ENCODE results near the gene GLI2. TPM values are rescaled to one million over a fixed set of nuclear protein-coding genes. Genes with fewer than 3 reads are reported as not detected.

GLI2 gene
- total RNA-seq, 2 donors from 2014 or later: 13.0 to 21.1 TPM

GRCh38 chr2:120764492-120764891 lies 28.8 kb downstream of the GLI2 start:
- intact Hi-C loops (cut with DNase I): no loop called here
- DNase-seq (ENCODE audit: low spot score): peak; percentile 14

GRCh38 chr2:120764991-120765677 lies 29.5 kb downstream of the GLI2 start:
- DNase-seq (ENCODE audit: low spot score): peak; percentile 82
- intact Hi-C loops (cut with DNase I): no loop called here

DNA sequence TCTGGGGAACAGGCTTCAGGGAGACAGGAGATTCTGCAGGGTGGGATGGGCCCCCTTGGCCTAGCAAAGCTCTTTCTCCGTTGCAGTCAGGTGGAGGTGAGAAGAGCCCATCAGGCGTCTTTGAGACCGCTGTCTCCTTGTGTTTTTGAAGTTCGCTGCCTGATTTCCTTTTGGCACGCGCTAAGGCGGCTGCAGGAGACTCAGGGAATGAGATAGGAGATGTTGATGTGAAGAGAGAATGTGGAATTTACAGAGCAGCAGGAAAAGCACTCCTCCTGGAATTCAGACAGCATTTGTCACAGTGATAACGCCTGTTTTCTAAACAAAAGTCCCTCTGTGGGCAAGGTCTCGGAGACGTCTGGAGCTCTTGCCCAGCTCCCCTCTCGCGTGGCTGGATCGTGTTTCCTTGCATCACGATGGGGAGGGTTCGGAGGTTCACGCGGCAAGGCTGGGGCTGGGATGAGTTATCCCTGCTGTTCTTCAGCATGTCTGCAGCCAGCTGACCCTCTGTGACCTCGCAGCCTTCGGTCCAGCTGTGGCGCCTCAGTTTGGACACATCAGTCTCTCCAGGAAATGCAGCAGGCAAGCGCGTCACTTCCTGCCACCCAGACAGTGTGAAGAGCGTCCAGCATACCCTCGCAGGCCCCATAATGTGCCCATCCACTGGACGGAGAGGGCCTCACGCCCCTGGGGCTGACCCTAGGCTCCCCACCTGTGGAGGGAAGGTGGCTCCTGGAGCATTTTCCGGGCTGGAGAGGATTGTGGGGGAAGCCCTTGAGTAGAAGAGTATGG lies 30.2 kb downstream of the GLI2 start:
- DNase-seq (ENCODE audit: low spot score): peak; percentile 97
- intact Hi-C loops (cut with DNase I): no loop called here

DNA sequence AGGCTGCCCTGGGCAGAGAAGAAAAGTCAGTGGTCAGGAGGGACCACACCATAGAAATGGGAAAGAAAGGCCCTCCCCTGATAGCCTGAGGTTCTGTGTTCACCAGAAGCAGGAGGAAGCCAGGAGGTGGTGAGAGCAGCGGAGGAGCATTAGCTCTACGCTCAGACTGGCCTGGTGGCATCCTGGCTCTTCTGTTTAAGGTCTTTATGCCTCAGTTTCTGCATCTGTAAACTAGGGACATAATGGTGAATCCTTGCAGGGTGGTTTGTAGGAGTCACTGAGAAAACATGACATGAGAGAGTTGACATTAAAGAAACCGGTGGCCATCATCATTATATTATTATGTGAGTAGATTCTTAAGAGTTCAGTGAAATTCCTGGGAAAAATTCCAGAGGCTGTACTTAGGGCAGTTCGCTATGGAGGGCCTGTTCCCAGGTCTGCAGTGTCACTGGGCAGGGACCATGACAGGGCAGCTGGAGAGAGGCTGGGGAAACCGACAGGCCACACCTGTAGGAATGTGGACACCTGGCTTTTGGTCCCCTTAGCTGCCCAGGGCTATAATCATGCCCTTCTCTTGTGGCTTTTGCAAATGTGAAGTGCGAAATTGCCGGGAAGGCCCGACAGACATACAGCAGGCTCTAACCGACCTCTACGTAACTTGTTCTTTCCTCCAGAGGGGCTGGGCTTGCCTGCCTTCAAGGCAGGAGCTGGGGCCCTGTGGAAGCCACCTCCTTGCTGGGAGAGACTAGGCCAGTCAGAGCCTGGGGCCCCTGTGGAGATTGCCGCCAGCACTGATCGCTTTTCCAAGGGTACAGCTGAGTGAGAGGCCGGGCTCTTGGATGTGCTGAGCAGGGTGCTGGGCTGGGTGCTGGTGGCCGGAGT lies 31.0 kb downstream of the GLI2 start:
- intact Hi-C loops (cut with DNase I): no loop called here
- DNase-seq (ENCODE audit: low spot score): peak; percentile 81

DNA sequence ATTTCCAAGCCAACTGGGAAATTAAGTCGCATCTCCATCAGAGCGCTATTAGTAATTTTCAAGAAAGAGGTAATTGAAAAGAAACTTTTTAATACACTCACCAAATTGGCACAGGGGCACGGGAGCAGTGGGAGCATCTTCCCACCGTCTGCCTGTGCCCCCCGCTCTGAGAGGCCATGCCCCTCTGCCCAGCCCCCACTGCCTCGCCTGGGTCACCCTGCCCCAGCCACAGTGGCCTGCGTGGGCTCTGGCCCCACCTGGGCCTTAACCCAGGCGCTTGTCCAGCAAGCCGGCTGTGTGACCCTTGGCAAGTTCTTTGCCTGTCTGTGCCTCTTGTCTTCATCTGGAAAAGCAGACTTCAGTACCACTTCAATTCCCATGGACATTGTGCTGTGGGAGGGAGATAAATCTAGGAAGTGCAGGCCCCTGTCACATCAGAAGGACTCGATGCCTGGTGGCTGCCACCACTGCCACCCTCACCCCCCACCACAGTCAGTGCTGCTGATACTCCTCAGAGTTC lies 31.9 kb downstream of the GLI2 start:
- DNase-seq (ENCODE audit: low spot score): peak; percentile 51
- intact Hi-C loops (cut with DNase I): no loop called here

- intact Hi-C loops (cut with DNase I): no loop called here
- peak; percentile 65 for DNase-seq (ENCODE audit: low spot score)
Observed at GRCh38 chr2:120768112-120769048, 32.7 kb downstream of the GLI2 start.

- intact Hi-C loops (cut with DNase I): no loop called here
Observed at GRCh38 chr2:120769076-120769786, 33.6 kb downstream of the GLI2 start.

GRCh38 chr2:120769787-120770120 lies 34.1 kb downstream of the GLI2 start:
- intact Hi-C loops (cut with DNase I): loop anchor here in 1 of 2 donors (10.0 kb wide), 1 partner anchor 615 kb away; no protein-coding TSS in a partner anchor

More at GRCh38 chr2:120769076-120769786, 33.6 kb downstream of the GLI2 start:
- DNase-seq (ENCODE audit: low spot score): peak; percentile 68

DNA sequence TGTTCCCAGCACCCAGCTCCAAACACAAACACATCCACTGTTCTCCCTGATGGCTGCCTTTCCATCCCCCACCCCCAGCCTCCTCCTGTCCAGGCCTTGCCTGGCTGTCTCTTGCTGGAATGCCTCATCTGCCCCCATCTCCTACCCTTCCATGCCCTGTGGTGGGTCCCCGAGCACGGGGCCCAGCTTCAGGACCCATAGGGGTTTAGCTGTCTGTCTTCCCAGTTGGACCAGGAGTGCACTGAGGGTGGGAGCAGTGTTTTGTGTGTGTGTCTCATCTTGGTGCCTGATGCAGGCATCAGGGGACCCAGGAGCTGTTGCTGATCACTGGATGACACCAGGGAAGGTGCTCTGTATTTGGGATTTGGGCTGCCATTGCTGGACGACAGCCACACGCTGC lies 34.5 kb downstream of the GLI2 start:
- peak; percentile 67 for DNase-seq (ENCODE audit: low spot score)
- intact Hi-C loops (cut with DNase I): loop anchor here in 1 of 2 donors (10.0 kb wide), 1 partner anchor 615 kb away; no protein-coding TSS in a partner anchor

More at GRCh38 chr2:120769787-120770120, 34.1 kb downstream of the GLI2 start:
- DNase-seq (ENCODE audit: low spot score): peak; percentile 45

DNA sequence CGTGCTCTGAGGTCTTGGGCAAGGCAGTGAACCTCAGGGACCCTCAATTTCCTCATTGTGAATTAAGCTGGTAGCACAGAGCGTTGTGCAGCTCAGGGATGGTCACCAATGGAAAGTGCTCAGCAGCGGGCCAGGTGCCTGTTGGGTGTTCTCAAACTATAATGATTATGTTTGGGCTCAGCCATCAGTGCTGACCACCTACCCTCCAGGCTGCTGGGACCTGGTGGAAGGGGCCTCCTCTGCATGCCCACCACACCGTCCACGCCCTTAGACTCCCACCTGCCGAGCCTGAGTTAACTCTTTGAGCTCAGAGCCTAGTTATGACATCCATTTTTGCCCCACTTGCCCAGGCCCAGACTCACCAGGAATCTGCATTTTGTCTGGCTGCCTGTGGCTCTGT lies 35.0 kb downstream of the GLI2 start:
- intact Hi-C loops (cut with DNase I): loop anchor here in 1 of 2 donors (10.0 kb wide), 1 partner anchor 614 kb away; no protein-coding TSS in a partner anchor
- DNase-seq (ENCODE audit: low spot score): peak; percentile 52

DNA sequence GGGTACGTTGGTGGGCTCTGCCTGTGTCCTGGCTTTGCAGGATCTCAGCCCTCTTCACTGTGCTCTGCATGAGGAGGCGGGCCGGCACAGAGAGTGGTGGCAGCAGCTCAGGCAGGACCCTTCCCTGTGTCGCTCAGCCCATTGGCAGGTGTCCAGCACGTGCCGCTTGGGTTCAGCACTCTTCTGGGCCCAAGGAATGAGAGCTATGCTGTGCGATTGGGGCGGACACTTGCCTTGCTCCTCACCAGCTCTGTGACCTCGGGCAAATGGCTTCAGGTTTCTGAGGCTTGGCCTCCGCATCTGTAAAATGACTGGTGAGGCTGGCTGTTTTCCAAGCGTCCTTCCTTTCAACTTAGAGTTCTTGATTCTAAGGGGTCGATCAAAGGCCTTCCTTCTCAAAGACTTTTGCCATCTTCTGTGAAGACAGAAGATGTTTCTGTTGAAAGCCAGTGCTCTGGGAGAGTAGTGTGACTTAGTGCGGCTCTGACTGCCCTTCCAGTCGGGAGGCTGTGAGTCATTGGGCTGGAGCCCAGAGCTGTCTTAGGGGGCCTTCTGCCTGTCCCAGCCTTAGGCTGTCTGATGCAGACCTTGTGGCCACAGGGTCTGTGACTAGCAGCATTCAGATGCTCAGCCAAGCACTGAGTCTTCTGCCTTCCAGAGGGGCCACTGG lies 35.6 kb downstream of the GLI2 start:
- peak; percentile 95 for DNase-seq (ENCODE audit: low spot score)

DNA sequence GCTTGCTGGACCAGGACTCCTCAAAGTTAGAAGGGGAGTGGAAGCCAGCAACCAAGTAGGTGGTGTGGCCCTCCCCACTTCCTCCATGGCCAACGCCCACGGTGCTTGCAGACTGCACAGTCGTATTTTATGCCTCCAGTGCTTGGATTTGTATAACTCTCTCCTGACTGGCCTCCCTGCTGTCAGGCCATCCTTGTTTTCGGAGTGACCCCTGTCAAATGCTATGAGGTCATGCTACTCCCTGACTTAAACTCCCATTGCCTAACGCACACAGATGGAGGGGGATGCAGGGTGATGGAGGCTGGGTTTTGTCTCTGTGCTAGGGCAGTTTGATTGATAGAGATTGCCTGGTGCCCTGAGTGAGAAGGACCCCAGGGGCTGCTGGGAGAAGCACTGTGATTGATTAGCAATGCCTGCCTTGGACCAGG lies 36.1 kb downstream of the GLI2 start:
- intact Hi-C loops (cut with DNase I): loop anchor here in 1 of 2 donors (10.0 kb wide), 1 partner anchor 613 kb away; no protein-coding TSS in a partner anchor
- no peak for DNase-seq (ENCODE audit: low spot score)

More for the DNA sequence above, 35.6 kb downstream of the GLI2 start:
- intact Hi-C loops (cut with DNase I): loop anchor here in 1 of 2 donors (10.0 kb wide), 1 partner anchor 614 kb away; no protein-coding TSS in a partner anchor

GRCh38 chr2:120772261-120772660 lies 36.6 kb downstream of the GLI2 start:
- intact Hi-C loops (cut with DNase I): loop anchor here in 1 of 2 donors (10.0 kb wide), 1 partner anchor 613 kb away; no protein-coding TSS in a partner anchor
- DNase-seq (ENCODE audit: low spot score): peak; percentile 64

DNA sequence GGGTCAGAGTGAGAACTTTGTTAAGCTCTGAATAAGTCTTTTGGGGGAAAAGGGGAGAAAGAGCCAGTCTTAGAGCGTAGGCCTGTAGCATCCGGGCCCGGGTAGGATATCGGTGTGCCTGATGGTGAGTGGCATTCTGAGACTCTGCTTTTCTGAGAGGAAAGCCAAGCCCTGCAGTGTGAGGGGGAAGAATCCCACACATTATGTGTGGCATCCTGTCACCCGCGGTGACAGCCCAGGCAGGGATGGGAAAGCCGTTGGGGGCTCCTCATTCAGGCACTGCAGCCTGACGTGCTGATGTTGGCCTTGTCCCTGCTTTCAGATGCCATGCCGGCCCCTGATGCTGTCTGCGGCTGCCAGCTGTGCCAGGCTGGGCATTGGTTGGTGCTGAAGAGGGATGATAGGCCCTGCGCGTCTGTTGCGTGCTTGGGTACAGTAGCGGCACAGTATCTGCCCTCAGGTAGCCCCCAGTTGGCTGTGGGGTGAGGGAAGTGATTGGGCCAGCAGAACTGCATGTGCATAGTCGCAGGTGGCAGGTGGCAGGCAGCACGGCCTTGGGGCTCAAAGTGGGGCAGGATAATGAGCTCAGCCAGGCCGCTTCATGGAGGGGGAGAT lies 37.6 kb downstream of the GLI2 start:
- intact Hi-C loops (cut with DNase I): loop anchor here in 1 of 2 donors (10.0 kb wide), 1 partner anchor 612 kb away; no protein-coding TSS in a partner anchor
- peak; percentile 70 for DNase-seq (ENCODE audit: low spot score)

DNA sequence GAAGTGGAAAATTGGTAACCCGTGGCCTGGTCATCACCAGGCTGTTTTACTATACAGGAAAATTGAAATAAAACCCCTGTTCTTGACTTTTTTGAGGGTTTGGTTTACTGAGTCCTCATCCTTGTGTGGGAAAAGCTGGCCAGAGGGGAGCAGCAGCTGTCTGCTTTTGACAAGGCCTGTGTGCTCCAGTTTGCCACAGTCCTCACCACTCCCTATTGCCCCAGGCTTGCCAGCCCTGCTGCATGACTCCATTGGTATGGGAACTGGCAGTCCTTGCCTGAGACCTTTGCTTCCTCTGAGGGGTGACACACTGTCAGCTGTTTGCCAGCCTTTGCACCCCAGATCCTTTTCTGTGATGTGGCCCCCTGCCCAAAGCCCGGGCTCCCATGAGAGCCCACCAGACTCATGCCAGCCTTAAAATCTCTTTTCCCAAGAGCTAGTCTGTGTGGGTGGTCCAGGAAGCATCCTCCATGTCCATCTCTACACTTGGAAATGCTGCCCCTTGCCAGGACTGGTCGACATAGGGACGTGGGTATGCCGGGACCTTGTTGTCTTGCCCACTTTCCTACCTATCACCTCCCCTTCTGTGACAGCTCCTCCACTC lies 39.0 kb downstream of the GLI2 start:
- intact Hi-C loops (cut with DNase I): loop anchor here in 1 of 2 donors (10.0 kb wide), 1 partner anchor 610 kb away; no protein-coding TSS in a partner anchor
- DNase-seq (ENCODE audit: low spot score): peak; percentile 44

DNA sequence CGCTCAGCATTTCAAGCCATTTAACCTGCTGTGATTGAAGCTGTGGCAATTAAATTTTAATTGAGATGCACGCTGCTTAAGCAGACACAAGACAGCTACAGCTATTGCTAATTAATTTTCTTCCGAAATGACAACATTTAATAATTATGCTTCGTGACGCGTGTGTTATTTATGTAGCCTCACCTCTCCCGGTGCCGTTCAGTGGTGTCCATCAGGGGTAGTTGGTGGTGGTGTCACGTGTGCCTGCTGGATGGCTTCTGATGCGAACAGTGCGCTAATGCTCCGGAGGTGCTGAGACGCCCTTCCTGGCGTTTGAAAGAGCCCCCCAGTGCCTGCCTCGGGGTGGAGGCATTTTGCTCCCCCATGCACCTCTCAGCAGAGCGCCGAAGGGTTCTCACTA lies 39.5 kb downstream of the GLI2 start:
- intact Hi-C loops (cut with DNase I): loop anchor here in 1 of 2 donors (10.0 kb wide), 1 partner anchor 610 kb away; no protein-coding TSS in a partner anchor
- DNase-seq (ENCODE audit: low spot score): peak; percentile 45
